GM18507 (cell line): ENCODE measurements around the gene KLHL29.

ENCODE experiments used
- DNase-seq: peaks from one replicate; pipeline ENCODE4 v3.0.0; 2011; ENCODE audit warnings: low read depth; ENCODE audit not compliant: insufficient read length; ENCODE audit errors: extremely low spot score
- FAIRE-seq: peaks from 2 replicates; lab custom pipeline; 2011; peaks lifted over from hg19 to GRCh38; lab: Jason Lieb, UNC

The KLHL29 gene

GRCh38 chr2:23418056-23418455 is 33.1 kb downstream of the KLHL29 start:
- FAIRE-seq (no peak), DNase-seq (no peak)

DNA sequence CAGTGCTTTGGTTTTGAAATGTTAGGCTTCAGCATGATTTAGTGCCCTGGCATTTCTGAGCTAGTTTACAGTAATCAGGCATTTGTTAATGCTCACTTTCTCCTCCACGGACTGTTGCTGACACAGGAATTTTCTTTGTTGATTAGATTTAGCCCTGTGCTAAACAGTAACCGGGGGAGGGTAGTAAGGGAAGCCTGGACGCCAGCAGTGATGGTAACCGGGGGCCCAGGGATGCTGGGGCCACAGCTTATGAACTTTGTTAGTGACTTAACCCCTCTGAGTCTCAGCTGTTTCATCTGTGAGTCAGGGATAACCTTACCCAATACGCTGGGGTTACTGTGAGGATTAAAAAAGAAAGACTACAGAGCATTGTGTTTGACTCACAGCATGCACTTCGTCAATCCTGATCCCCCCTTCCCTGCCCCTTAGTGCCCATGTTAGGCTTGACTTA is 33.5 kb downstream of the KLHL29 start:
- FAIRE-seq (no peak), DNase-seq (no peak)

DNA sequence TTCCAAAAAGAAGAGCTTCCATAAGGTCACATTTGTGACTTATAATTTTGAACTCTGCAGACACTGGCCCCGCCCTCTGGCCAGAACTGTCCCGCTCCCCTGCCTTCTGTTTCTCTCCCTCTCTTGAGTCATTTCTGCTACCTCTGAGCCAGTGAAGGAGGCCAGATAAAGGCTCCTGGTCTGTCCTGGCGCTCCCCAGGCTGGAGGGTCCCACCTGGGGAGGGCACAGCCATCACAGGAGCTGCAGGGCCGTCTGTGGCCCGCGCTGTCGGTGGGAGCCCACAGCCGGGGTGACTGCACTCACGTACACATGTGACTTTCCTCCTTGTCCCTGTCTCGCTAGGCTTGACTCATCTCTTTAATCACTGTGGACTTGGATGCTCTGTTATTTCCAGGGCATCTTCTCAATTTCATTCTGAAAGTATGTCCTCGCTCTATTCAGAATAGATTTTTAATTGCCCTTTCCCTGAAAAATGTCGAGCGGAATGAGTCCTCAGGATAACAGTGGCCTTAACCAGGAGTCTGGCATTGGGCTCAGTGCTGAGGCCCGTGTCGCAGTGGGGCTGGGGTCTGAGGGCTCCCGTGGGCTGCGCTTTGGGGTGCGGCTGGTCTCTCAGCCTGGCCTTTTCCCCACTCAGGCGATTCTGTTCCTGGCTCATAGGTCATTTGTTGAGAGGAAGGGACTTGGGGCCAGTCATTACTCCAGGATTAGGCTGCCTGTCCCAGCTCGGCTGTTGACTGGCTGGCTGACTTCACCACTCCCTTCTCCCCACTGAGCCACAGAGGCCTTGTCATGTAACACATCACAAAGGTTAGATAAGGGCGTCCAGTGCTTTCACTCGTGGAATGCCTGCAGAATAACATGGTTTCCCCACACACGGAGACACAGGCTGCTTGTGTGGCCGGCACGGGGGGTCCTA is 34.5 kb downstream of the KLHL29 start:
- DNase-seq (no peak), FAIRE-seq (no peak)

DNA sequence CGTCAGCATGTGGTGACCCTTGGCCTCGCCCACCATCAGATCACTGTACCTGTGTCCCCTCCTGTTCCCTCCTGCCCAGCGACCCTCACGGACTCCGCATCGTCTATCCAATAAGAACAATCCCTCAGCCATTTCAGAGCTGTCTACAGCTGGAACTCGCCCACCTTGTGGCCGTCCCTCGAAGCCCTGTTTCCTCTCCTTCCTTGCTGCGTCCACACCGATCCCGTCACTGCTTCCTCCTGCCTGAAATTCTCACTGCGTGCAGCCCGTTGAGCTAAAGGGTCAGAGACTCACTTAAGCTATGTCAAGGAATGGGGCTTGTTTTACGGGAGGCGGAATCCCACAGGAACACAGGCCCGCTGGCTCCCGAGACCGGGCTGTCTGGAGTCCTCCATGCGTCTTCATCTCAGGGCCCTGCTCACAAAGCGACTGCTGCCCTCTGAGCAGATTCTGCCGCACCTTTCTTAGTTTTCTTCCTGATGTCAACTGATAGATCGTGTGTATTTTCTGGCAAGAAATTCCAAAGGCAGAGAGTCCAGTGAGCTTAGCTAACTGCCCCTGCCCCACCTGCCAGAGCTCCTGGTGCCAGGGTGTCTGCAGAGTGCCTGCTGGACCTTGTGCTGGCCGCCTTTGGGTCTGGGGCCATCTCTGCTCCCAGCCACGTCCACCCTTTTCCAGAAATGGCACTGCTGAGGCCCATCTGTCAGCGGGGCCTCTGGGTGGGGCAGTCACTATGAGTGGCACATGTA is 35.3 kb downstream of the KLHL29 start:
- DNase-seq (no peak), FAIRE-seq (no peak)

- DNase-seq, result no peak
- no peak for FAIRE-seq
Observed at GRCh38 chr2:23420840-23421476, 36.0 kb downstream of the KLHL29 start.

- FAIRE-seq, result peak; percentile 24
- DNase-seq, result no peak
Observed at GRCh38 chr2:23422089-23423061, 37.4 kb downstream of the KLHL29 start.

DNA sequence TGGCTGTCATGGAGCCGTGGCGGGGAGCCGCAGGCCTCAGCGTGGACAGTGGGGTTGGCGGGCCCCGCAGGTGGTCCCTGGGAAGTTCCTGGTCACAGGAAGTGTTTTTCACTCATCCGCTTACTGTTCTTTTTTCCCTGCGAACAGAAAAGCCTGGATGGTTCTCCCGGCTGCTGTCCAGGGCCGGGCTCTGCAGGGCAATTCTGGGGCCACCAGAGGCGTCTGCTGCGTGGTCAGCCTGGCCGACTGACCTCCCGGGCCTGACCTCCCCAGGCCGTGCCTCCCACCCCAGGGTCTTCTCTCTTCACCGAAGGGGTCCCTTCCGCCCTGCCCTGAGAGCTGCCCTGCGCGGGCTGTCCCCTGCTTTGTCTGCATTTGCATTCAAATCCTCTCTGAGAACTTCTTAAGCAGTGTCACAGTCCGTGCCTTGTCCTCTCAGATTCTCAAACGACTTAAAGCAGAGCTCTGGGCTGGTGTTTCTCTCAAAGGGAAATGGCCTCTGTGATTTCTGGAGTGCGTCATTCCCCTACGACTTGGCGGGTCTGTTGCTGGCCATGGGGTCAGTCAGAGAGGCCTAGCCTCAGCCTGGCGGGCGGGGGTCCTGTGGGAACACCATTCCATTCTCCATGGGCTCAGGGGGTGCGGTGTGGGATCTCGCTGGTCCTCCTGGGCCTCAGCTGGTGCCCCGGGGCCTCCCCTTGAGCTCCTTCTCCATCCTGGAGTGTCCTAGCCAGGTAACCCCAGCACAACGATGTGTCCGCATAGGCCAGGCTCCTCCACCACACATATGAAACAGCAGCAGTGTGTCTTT is 38.3 kb downstream of the KLHL29 start:
- DNase-seq, result no peak

DNA sequence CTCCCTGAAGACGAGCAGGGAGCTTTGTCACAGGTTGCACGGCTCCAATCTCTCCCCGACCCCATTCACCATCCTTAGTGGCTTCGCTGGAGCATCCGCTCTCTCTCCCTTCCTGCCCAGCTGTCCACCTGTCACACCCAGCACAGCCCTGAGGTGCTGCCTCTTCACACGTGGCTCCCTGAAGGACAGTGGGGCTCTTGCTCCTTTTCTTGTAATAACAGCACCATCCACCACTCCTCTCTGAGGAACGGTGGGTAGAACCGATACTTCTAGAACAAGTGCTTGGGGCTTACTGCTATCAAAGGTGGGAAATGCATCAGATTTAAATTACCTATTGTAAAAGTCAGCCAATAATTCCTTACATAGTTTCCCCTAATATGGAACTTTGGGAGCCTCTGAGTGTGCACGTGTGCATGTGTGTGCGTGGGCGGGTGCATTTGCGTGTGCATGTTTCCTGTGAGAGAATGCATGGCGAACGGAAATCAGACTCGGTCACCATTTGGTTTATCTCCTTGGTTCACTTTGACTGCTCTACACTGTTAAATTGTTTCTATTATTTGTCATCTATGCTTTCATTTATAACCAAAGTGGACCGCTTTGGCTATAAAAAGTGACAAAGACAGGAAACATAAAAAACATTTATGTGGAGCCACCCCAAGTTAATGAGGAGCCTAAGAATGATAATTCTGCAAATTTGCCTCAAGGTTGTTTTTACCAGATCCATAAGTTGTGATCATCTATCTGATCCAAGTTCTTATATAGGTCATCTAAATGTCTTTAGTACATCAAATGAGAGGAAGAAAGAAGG is 39.1 kb downstream of the KLHL29 start:
- DNase-seq, result no peak

More for the DNA sequence above, 38.3 kb downstream of the KLHL29 start:
- FAIRE-seq, result no peak

GRCh38 chr2:23425338-23425871 is 40.4 kb downstream of the KLHL29 start:
- no peak for FAIRE-seq
- DNase-seq, result no peak

More for the DNA sequence above, 39.1 kb downstream of the KLHL29 start:
- FAIRE-seq, result no peak

- FAIRE-seq, result no peak
- DNase-seq, result no peak
Observed at GRCh38 chr2:23425885-23426262, 40.9 kb downstream of the KLHL29 start.

- FAIRE-seq (no peak), DNase-seq (no peak)
Observed at GRCh38 chr2:23426263-23426905, 41.4 kb downstream of the KLHL29 start.

GRCh38 chr2:23427350-23427749 is 42.4 kb downstream of the KLHL29 start:
- no peak for DNase-seq
- no peak for FAIRE-seq

DNA sequence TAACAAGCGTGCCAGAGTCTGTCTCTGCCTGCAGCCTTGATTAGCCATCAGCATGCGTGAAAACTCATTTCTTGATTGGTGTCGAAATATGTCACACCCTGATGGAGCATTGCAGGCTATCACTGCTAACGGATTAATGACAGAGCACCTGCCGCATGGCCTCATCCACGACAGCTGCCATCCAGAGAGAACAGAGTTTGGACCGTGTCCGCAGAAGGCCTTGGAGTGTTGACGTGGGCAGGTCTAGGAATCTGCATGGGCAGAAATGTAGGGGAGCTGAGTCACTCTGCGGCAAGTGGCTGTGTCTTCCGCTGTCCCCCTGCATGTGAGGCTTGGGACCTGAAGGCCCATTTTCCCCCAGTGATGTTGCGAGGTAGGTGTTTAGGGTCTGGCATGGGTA is 43.0 kb downstream of the KLHL29 start:
- FAIRE-seq, result no peak

DNA sequence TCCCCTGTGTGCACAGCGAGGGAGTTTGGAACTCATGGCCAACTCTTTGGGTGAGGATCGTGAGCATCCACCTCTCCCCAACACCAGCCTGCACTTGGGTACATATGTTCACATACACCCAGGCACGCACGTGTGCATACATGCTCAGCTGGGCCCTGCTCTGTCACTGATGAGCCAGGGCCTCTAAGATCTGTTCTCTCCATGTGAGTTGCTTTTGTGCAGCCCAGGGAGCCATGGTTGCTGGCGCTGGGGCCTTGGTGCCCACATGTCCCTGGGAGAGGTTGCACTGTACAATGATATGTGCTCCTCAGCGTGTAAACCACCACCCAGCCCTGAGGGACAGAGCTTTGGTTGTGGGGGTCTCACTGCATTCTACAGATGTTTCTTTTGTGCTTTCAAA is 44.1 kb downstream of the KLHL29 start:
- FAIRE-seq, result no peak
- DNase-seq, result no peak

More for the DNA sequence above, 43.0 kb downstream of the KLHL29 start:
- no peak for DNase-seq

- no peak for DNase-seq
Observed at GRCh38 chr2:23430263-23430662, 45.3 kb downstream of the KLHL29 start.

DNA sequence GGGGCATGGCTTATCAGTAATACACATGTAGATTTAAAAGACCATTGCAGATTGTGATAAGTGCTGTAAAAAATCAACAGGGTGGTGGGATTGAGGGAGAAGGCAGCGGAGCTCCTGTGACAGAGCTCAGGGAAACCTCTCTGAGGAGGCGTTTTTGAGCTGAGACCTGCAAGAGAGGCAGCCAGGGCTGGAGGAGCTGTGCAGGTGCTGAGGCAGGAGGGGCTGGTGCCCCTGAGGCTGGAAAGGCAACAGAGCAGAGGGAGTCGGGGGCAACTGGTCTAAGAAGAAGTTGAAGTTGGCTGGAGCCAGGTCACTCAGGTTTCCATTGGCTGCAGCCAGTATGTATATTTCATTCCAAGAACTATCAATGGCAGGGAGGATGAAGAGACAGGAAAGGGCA is 47.6 kb downstream of the KLHL29 start:
- FAIRE-seq, result no peak
- no peak for DNase-seq

More at GRCh38 chr2:23430263-23430662, 45.3 kb downstream of the KLHL29 start:
- FAIRE-seq, result no peak

GRCh38 chr2:23433282-23433681 is 48.3 kb downstream of the KLHL29 start:
- DNase-seq (no peak), FAIRE-seq (no peak)
